Body of pancreas (tissue), 4 donors: ENCODE data around the gene SPC24. TPM values are rescaled to one million over a fixed set of nuclear protein-coding genes. Genes with fewer than 3 reads are reported as not detected.

Source experiments
- ATAC-seq: fragments of 150-250 bp; one replicate; pipeline ENCODE4 v1.9.1; 2016
- DNase-seq, 4 donors: peaks; one replicate each; pipeline ENCODE4 v3.0.0-alpha.2; 2019
- H3K27ac ChIP-seq, 4 donors: fragments of 200-600 bp; sonication (generic); 1 replicate in 3 of 4; 2 replicates in 1 of 4; pipeline versions ENCODE4 v1.5.1 to v1.6.1; 2016 to 2019; ENCODE audit warnings: mild to moderate bottlenecking in 1 of 4, mixed read lengths in 1 of 4, moderate library complexity in 1 of 4
- H3K27me3 ChIP-seq, 2 donors: fragments of 200-600 bp; sonication (generic); one replicate each; pipeline ENCODE4 v1.6.0; 2016; ENCODE audit warnings: mild to moderate bottlenecking in 1 of 2
- H3K36me3 ChIP-seq, 2 donors: fragments of 200-600 bp; sonication (generic); replicated peaks in 1 of 2; 2 replicates each; pipeline ENCODE4 v1.5.1; 2016; ENCODE audit warnings: low read depth in 2 of 2; ENCODE audit not compliant: insufficient read depth in 1 of 2
- H3K4me1 ChIP-seq: fragments of 200-600 bp; sonication (generic); one replicate; pipeline ENCODE4 v1.6.0; 2016
- H3K4me3 ChIP-seq, 2 donors: fragments of 200-600 bp; sonication (generic); 1 replicate in 1 of 2; 2 replicates in 1 of 2; pipeline ENCODE4 v1.5.1; 2016 to 2019
- H3K9me3 ChIP-seq, 3 donors: fragments of 200-600 bp; sonication (generic); 1 replicate in 2 of 3; 2 replicates in 1 of 3; pipeline ENCODE4 v1.5.1; 2016
- POLR2A ChIP-seq, 3 donors: fragments of 450-650 bp; IDR thresholded peaks; one replicate each; pipeline ENCODE4 v1.6.1; 2016; ENCODE audit warnings: antibody characterized with exemption in 3 of 3, mild to moderate bottlenecking in 2 of 3
- WGBS, 2 donors: methylation state at CpG; one replicate each; pipeline ENCODE4 v1.1.5; 2017; 5-methylcytosine and 5-hydroxymethylcytosine counted together
- intact Hi-C: fragments of 100-400 bp; cut with DNase I; formaldehyde crosslinking; loops from one replicate; pipeline ENCODE4 v1.15.1; 2023
- total RNA-seq, 2 donors: library from RNA; depleted of rRNA; stranded (reverse); fragments of >200 nt; gene quantifications; one replicate each; pipeline ENCODE4 v1.1.0, GENCODE V29; 2016
- TF ChIP-seq, protein P1 (sequence below), 7 experiments: fragments of 450-650 bp in 4 of 7; fragments of 200-600 bp in 3 of 7; sonication (generic) in 3 of 7; IDR thresholded peaks; one replicate each; pipeline ENCODE4 v1.5.1; 2016 to 2019; ENCODE audit warnings: antibody characterized with exemption in 7 of 7

SPC24 gene, protein sequence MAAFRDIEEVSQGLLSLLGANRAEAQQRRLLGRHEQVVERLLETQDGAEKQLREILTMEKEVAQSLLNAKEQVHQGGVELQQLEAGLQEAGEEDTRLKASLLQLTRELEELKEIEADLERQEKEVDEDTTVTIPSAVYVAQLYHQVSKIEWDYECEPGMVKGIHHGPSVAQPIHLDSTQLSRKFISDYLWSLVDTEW
- total RNA-seq: 1 to 10 TPM; 1.8 to 6.9 TPM

GRCh38 chr19:11155373-11156120, at the start of gene SPC24:
TSS of gene SPC24 (minus strand) at chr19:11155782. CDS start at chr19:11155776, 6 bp downstream.
- TF ChIP-seq, protein P1, sequence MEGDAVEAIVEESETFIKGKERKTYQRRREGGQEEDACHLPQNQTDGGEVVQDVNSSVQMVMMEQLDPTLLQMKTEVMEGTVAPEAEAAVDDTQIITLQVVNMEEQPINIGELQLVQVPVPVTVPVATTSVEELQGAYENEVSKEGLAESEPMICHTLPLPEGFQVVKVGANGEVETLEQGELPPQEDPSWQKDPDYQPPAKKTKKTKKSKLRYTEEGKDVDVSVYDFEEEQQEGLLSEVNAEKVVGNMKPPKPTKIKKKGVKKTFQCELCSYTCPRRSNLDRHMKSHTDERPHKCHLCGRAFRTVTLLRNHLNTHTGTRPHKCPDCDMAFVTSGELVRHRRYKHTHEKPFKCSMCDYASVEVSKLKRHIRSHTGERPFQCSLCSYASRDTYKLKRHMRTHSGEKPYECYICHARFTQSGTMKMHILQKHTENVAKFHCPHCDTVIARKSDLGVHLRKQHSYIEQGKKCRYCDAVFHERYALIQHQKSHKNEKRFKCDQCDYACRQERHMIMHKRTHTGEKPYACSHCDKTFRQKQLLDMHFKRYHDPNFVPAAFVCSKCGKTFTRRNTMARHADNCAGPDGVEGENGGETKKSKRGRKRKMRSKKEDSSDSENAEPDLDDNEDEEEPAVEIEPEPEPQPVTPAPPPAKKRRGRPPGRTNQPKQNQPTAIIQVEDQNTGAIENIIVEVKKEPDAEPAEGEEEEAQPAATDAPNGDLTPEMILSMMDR (IDR thresholded peaks at IDR 0.05): peak in 1 of 7 experiments; percentile 5
- no peak for TF ChIP-seq POLR2A (IDR thresholded peaks at IDR 0.05)
- Histone ChIP-seq H3K4me3 (no peak within 1 kb of the TSS), H3K9me3 (no peaks in the 10 kb centered on the region), H3K27ac (peak within 1 kb of the TSS; percentile 18 to 93 (median 89)), H3K4me1 (peaks cover 66% of the 10 kb centered on the region), H3K36me3 (no peaks in the 10 kb centered on the region), H3K27me3 (no peaks in the 10 kb centered on the region)
- DNase-seq (peak; percentile 93 to 98 (median 96)), ATAC-seq (peak; percentile 78)
- WGBS, 2 donors: 1 to 14% methylated on average over 6 to 50 of the region's 50 CpGs
- intact Hi-C loops: no loop called here

GRCh38 chr19:11204943-11205349, 49.4 kb upstream of the SPC24 start:
- no peaks in the 10 kb centered on the region for H3K9me3 ChIP-seq
- DNase-seq (peak in 3 of 4 donors; percentile 31 to 47 (median 37)), ATAC-seq (no peak)
- intact Hi-C loops: loop anchor here (10.0 kb wide), 1 partner anchor 170 kb away; no protein-coding TSS in a partner anchor
- no peak overlapping the region for H3K4me3 ChIP-seq
- H3K4me1 ChIP-seq: peaks cover 27% of the 10 kb centered on the region
- TF ChIP-seq, protein P1 (IDR thresholded peaks at IDR 0.05): no peak
- TF ChIP-seq POLR2A (IDR thresholded peaks at IDR 0.05): no peak
- 47 to 49% methylated on average over 5 of the region's 5 CpGs for WGBS, 2 donors
- H3K27ac ChIP-seq: peak overlapping the region in 2 of 4 donors; percentile 24
- no peaks in the 10 kb centered on the region for H3K27me3 ChIP-seq
- no peaks in the 10 kb centered on the region for H3K36me3 ChIP-seq

DNA sequence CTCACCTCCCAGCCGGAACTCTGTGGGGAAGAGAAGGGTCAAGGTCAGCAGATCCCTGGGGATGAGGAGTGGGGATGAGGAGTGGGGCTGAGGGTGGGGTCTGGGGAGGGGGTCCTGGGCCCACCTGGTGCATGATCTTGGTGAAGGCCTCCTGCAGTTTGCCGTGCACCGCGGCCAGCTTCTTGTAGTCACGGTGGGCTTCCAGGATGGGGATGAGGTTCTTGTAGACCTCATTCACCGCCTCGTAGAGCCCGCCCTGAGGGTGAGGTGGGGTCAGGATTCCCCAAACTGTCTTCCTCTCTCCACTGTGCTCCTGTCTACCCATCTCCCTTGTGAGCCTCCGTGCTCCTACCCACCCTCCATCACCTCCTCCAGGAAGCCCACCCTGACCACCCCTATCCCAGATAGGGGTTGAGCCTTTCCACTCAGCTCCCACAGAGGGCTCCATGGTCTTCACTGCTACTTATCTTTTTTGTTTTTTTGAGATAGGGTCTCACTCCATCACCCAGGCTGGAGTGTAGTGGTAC, 48.6 kb upstream of the SPC24 start:
- no peak for TF ChIP-seq POLR2A (IDR thresholded peaks at IDR 0.05)
- TF ChIP-seq, protein P1 (IDR thresholded peaks at IDR 0.05): no peak
- ATAC-seq (no peak), DNase-seq (no peak)
- Histone ChIP-seq H3K9me3 (no peaks in the 10 kb centered on the region), H3K27me3 (no peaks in the 10 kb centered on the region), H3K27ac (peak overlapping the region in 3 of 4 donors; percentile 34 to 61 (median 43)), H3K36me3 (no peaks in the 10 kb centered on the region), H3K4me3 (no peak overlapping the region), H3K4me1 (peaks cover 31% of the 10 kb centered on the region)
- intact Hi-C loops: loop anchor here (10.0 kb wide), 1 partner anchor 169 kb away; no protein-coding TSS in a partner anchor
- WGBS, 2 donors: 84 to 89% methylated on average over 4 to 8 of the region's 9 CpGs

- H3K4me3 ChIP-seq: no peak overlapping the region
Measured at GRCh38 chr19:11203194-11204075, 47.9 kb upstream of the SPC24 start.

More at GRCh38 chr19:11203194-11204075, 47.9 kb upstream of the SPC24 start:
- ATAC-seq: peak; percentile 65
- H3K27me3 ChIP-seq: no peaks in the 10 kb centered on the region
- peak; percentile 60 to 66 (median 62) for DNase-seq
- TF ChIP-seq POLR2A (IDR thresholded peaks at IDR 0.05): no peak
- TF ChIP-seq, protein P1 (IDR thresholded peaks at IDR 0.05): peak; percentile 62 to 85 (median 76)
- peak overlapping the region in 3 of 4 donors; percentile 34 to 61 (median 43) for H3K27ac ChIP-seq
- peaks cover 38% of the 10 kb centered on the region for H3K4me1 ChIP-seq
- WGBS, 2 donors: 52 to 56% methylated on average over 13 to 17 of the region's 17 CpGs
- H3K36me3 ChIP-seq: no peaks in the 10 kb centered on the region
- no peaks in the 10 kb centered on the region for H3K9me3 ChIP-seq
- intact Hi-C loops: loop anchor here (10.0 kb wide), 1 partner anchor 169 kb away; no protein-coding TSS in a partner anchor
